SK-N-MC (cell line): ENCODE data around the gene LHB.
"Not testable (repeated sequence)": the region's sequence is repeated elsewhere in the genome, so short reads cannot be mapped to it uniquely, and the experiment has no call there.

Source experiments
- EZH2 ChIP-seq: fragments of 200-600 bp; sonication (generic); IDR thresholded peaks from one replicate; pipeline ENCODE4 v1.6.1; 2017; ENCODE audit warnings: antibody characterized with exemption
- FOXP2 ChIP-seq: optimal IDR thresholded peaks from 2 replicates; pipeline ENCODE3; 2011; ENCODE audit warnings: mild to moderate bottlenecking, moderate library complexity; ENCODE audit not compliant: insufficient read depth; ENCODE audit errors: extremely low read length, control extremely low read depth
- POLR2AphosphoS5 ChIP-seq: IDR thresholded peaks from 2 replicates; pipeline ENCODE4 v1.6.1; 2012; ENCODE audit warnings: mild to moderate bottlenecking, low read depth, low read length, borderline replicate concordance

GRCh38 chr19:49049834-49050233 is 32.9 kb upstream of the LHB start:
- not testable (repeated sequence) for TF ChIP-seq EZH2, POLR2AphosphoS5, FOXP2
